HG02763 (cell line): ENCODE results near the gene SNAP29.
"Not testable (repeated sequence)": the region's sequence is repeated elsewhere in the genome, so short reads cannot be mapped to it uniquely, and the experiment has no call there.

Experiments
- ATAC-seq: cut with Tn5 transposase; IDR thresholded peaks from one replicate; pipeline ENCODE4 v1.9.1; 2021; ENCODE audit warnings: mild to moderate bottlenecking, moderate library complexity; ENCODE audit not compliant: unreplicated experiment

The SNAP29 gene

DNA sequence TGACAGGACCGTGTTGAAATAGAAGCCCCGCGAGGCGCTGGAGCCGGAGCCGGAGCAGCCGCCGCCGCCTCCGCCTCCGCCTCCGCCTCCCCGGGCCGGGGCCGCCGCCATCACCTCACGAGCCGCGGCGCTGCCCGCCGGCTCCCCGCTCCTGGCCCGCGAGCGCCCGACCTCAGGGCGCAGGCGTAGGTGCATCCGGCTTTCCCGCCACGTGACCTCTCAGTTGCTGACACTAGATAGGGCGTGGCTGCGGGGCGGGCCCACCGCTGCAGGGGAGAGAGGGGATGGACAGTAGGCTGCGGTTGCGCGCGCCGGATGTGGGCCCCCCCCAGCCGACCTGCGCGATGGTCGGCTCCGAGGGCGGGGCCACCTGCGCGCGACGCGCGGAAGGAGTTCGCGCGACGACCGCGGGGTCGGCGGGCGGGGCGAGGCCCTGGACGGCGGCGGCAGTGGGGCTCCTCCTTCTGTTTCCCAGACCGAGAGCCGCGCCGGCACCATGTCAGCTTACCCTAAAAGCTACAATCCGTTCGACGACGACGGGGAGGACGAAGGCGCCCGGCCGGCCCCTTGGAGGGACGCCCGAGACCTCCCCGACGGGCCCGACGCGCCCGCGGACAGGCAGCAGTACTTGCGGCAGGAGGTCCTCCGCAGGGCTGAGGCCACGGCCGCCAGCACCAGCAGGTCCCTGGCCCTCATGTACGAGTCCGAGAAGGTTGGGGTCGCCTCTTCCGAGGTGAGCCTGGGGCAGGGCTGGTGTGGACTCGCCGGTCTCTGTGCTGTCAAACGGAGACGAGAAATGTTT is at the start of gene SNAP29, which contains the start of gene PI4KA:
Gene SNAP29 (plus strand): TSS at position 393 of the 802 bp plus-strand sequence. CDS start 104 bp downstream, at position 497.
Gene PI4KA (minus strand): TSS at position 197 of the 802 bp plus-strand sequence. CDS start 86 bp downstream, at position 111.
- ATAC-seq, result peak; percentile 92

DNA sequence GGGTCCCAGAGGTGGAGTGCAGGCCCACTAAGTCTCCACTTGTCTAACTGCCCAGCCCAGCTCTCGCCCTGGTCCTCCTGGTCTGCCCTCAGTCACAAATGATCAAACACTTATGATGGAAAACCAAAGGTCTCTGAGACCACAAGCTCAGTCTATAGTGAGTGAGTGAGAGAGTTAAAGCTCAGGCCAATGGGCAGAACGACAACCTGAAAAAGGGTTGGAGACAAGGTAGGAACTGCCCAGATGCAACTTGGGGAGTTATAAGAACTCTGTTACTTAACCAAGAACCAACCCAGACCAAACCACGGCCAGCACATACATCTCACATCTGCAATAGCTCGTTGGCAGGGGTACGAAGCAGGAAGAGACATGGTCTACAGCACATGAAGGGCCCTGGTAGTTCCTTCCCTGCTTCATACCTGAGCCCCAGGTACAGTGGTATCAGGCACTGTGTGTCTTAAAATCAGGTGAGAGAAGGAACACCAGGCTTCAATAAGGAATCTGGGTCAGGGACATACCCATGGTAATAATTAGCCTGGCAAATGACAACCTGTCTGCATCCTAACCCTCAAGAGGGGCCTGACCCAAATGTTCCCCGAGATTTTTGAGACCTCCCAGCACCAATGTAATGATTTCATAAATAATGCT is 49.1 kb upstream of the SNAP29 start:
- no peak for ATAC-seq

DNA sequence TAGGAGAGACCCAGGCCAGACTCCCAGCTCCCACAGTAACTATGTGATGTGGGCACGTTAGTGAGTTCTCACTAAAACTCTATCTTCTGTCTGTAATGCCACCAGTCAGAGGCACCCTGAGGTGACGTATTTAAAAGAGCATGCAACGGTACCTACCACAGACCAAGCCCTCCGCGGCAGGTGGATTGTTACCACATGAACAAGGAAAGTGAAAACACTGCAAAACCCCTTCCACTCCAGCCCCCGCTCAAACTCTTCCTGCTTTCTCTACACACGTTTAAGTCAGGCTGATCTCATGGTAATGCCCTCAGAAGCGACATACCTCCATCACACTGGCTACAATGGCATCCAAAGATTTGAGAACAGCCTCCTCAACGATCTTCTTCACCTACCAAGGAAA is 48.2 kb upstream of the SNAP29 start:
- ATAC-seq, result no peak

DNA sequence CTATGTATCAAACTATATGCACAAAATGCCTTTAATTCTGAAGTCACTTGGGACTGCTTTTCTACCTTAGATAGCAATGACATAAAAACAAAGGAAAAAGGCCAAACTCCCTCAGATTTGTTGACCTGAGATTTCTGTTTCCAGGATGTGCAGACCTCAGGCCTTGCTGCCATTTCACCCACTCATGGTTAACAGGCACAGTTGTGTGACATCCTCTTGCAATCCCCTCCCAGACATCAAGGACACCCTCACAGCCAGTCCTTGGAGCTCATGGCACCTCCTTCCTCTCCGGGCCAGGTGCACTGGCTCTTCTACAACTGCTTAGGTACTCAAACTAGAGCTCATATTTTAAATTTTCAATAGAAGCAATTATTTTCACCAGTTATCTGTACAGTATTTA is 47.6 kb upstream of the SNAP29 start:
- ATAC-seq, result no peak

DNA sequence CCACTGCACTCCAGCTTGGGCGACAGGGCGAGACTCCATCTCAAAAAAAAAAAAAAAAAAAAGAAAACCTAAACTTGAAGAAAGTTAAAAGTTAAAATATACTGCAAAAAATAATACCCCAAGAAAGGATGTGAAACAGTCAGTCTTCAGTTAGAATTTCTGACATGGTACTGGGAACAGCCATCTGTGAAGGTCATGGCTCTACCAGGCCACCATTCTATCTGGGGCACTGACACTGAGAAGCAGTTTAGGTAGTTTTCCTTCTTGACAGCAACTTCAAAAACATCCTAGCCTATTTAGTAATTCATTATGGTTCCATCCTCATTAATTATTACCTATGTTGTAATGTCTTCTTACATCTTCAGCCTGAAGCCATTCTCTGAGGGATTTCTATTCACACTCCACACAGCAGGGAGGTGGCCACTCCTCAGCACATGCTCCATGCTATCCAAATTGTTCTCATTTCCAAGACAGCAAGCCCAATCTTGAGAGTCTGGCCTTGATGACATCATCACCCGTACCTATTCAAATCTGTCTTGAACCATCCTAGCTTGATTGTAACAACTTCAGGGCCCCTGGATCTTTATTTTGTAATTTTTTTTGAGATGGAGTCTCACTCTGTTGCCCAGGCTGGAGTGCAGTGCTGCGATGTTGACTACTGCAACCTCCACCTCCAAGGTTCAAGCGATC is 46.7 kb upstream of the SNAP29 start:
- no peak for ATAC-seq

- ATAC-seq, result no peak
These were observed 45.8 kb upstream of the SNAP29 start for GRCh38 chr22:20813056-20813455.

DNA sequence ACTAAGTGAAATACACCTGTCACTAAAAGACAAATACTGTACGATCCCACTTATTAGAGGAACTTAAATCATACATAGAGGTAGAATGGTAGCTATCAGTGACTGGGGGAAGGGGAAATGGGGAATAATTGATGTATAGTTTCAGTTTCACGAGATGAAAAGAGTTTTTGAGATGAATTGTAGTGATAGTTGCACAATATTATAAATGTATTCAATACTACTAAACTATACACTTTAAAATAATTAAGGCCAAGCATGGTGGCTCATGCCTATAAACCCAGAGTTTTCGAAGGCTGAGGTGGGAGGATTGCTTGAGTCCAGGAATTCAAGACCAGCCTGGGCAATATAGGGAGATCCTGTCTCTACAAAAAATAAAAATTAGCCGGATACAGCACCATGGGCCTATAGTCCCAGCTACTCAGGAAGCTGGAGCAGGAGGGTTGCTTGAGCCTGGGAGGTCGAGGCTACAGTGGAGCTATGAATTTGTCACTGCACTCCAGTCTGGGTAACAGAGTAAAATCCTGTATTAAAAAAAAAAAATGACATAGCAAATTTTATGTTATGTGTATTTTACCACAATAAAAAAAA is 44.5 kb upstream of the SNAP29 start:
- no peak for ATAC-seq

- no peak for ATAC-seq
These were observed 43.2 kb upstream of the SNAP29 start for GRCh38 chr22:20815477-20816050.

DNA sequence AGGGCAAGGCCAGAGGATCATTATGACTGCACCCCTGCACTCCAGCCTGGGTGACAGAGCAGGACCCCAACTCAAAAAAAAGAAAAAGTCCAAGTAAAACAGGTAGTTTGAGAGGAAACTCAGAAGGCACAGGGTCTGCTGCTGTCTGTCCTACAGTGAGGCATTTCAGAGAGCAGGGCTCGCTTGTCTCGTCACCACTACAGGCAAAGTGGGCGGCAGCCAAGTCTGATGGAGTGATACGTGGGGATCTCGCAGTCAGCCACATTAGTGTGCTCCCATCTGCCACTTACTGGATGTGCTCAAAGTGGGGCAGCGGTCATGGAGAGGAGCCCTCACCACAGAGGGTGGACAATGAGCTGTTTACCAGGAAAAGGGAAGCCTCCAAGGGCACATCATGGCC is 42.2 kb upstream of the SNAP29 start:
- no peak for ATAC-seq

DNA sequence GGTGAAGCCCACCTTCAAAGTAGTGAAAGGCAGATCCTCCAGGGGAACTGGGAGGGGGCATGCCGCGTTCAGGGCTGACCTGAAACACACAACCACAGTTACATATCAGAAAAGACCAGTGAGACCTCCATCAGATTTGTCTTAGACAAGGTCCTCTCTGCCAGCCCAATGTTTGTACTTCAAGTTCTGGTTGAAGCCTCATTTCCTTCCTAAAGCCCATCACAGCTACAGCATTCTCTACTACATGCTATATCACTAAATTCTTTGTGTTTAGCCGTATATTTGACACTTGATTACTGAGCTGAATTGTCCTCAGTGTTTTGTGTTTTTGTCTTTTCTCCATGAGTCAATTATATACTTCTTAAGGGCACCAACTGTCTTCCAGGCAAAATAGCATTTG is 40.3 kb upstream of the SNAP29 start:
- no peak for ATAC-seq

GRCh38 chr22:20819471-20819870 is 39.3 kb upstream of the SNAP29 start:
- ATAC-seq, result no peak

DNA sequence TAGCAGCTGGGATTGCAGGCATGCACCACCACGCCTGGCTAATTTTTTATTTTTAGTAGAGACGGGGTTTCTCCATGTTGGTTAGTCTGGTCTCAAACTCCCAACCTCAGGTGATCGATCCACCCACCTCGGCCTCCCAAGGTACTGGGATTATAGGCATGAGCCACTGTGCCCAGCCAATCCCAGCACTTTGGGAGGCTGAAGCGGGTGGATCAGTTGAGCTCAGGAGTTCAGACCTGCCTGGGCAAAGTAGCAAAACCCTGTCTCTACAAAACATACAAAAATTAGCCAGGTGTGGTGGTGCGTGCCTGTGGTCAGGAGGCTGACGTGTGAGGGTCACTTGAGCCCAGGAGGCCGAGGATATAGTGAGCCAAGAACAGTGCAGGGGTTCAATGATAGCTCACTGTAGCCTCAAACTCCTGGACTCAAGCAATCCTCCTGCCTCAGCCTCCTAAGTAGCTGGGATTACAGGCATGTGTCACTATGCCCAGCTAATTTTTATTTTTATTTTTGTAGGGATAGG is 37.0 kb upstream of the SNAP29 start:
- not testable (repeated sequence) for ATAC-seq

DNA sequence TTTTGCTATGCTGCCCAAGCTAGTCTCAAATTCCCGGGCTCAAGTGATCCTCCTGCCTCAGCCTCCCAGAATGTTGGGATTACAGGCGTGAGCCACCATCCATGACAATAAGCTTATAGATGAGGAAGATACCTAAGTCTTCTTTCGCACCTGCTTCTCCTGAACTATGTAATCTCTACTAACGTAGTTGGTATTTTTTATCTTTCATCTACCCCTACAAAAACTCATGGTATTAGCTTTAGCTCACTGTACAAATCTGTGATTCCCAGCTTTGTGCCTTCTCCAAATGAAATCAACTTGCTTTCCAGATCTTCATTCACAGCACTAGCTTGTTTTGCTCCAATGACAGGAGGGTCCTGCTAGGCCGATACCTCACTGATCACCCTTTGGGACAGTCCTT is 36.6 kb upstream of the SNAP29 start:
- ATAC-seq, result no peak

- no peak for ATAC-seq
These were observed 35.5 kb upstream of the SNAP29 start for GRCh38 chr22:20823264-20823663.

- not testable (repeated sequence) for ATAC-seq
These were observed 33.6 kb upstream of the SNAP29 start for GRCh38 chr22:20825216-20825615.

GRCh38 chr22:20825624-20826023 is 33.2 kb upstream of the SNAP29 start:
- ATAC-seq, result no peak

DNA sequence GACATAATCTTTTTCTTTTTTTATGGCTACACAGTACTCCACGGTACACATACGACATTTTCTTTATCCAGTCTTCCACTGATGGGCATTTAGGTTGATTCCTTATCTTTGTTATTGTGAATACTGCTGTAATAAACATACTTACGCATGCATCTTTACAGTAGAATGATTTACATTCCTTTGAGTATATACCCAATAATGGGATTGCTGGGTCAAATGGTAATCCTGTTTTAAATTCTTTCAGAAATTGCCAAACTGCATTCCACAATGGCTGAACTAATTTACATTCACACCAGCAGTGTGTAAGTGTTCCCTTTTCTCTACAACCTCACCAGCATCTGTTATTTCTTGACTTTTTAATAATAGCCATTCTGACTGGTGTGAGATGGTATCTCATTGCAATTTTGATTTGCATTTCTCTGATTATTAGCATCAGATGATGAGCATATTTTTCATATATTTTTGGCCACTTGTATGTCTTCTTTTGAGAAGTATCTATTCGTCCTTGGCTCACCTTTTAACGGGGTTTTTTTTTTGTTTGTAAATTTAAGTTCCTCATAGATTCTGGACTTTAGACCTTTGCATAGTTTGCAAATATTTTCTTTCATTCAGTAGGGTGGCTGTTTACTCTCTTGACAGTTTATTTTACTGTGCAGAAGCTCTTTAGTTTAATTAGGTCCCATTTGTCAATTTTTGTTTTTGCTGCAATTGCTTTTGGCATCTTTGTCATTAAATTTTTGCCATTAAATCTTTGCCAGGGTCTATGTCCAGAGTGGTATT is 32.2 kb upstream of the SNAP29 start:
- not testable (repeated sequence) for ATAC-seq

GRCh38 chr22:20829491-20830134 is 29.2 kb upstream of the SNAP29 start:
- ATAC-seq, result no peak

DNA sequence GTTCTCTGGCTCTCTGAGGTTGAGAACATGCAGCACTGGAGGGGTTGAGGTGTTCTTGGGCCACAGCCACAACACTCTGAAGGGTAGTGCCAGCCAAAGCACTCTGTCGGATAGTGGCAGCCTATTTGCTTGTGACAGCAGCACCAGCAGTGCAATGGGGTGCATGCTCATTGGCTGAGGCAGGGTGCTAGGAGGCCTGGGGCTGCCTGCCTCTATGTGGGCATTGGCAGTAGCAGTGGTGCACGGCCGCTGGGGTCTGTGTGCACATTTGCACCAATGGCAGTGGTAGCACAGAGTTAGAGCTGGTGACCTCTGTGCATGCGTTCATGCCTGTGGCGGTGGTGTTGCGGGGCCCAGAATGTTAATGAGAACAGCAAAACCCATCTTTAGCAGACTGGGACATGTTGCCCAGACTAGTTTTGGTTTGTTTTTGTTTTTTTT is 25.6 kb upstream of the SNAP29 start:
- no peak for ATAC-seq
